Measurements from ENCODE around the gene ELANE. TPM values are rescaled to one million over a fixed set of nuclear protein-coding genes. Genes with fewer than 3 reads are reported as not detected.
"Not testable (repeated sequence)": the region's sequence is repeated elsewhere in the genome, so short reads cannot be mapped to it uniquely, and the experiment has no call there.

Gene ELANE
- total RNA-seq, 1 donor from 2014 or later, result not detected

DNA sequence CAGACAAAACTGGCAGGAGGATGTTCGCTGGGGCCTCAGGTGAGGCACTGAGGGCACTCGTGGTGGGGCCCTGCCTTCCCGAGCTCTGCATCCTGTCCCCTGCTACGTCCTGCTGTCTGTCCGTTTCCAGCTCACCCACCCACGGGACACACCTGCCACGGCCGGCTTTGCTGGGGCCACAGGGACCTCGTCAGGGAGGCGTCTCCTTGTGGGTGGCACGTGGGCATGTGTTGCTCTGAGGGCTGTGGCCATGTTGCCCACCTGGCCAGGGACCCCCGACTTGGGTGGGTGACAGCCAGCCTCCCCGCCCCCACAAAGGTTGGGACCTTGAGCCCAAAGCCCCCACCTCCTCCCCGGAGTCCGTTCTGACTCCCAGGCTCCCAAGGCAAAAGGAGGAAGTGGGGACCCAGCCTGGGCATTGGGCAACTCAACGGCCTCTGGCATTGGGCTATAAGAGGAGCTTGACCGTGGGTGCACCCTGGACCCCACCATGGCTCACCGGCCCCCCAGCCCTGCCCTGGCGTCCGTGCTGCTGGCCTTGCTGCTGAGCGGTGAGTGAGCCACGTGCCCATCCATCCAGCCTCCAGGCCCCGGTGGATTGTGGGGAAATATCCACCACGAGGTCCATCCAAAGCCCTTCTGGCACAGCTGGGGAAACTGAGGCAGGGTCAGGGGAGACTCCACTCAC, 11.4 kb upstream of the ELANE start, which contains the start of gene PRTN3:
Gene PRTN3, plus strand, starts transcription at position 481 of the 688 bp plus-strand sequence. Its CDS starts 10 bp downstream, at position 491.
- TF ChIP-seq, protein P1, sequence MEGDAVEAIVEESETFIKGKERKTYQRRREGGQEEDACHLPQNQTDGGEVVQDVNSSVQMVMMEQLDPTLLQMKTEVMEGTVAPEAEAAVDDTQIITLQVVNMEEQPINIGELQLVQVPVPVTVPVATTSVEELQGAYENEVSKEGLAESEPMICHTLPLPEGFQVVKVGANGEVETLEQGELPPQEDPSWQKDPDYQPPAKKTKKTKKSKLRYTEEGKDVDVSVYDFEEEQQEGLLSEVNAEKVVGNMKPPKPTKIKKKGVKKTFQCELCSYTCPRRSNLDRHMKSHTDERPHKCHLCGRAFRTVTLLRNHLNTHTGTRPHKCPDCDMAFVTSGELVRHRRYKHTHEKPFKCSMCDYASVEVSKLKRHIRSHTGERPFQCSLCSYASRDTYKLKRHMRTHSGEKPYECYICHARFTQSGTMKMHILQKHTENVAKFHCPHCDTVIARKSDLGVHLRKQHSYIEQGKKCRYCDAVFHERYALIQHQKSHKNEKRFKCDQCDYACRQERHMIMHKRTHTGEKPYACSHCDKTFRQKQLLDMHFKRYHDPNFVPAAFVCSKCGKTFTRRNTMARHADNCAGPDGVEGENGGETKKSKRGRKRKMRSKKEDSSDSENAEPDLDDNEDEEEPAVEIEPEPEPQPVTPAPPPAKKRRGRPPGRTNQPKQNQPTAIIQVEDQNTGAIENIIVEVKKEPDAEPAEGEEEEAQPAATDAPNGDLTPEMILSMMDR (IDR thresholded peaks at IDR 0.05; ENCODE audit: unreplicated experiment), result no peak
- Mint-ChIP-seq H3K27me3 (peaks cover 31% of the 10 kb centered on the region), H3K4me1 (ENCODE audit: low read depth) (no peaks in the 10 kb centered on the region), H3K4me3 (ENCODE audit: low read depth) (no peak within 1 kb of the TSS), H3K36me3 (ENCODE audit: insufficient read depth) (peaks cover 2% of the 10 kb centered on the region), H3K9me3 (ENCODE audit: low read depth) (no peaks in the 10 kb centered on the region), H3K27ac (peak within 1 kb of the TSS; percentile 34)
- DNase-seq (ENCODE audit: low spot score, unreplicated experiment), result no peak

DNA sequence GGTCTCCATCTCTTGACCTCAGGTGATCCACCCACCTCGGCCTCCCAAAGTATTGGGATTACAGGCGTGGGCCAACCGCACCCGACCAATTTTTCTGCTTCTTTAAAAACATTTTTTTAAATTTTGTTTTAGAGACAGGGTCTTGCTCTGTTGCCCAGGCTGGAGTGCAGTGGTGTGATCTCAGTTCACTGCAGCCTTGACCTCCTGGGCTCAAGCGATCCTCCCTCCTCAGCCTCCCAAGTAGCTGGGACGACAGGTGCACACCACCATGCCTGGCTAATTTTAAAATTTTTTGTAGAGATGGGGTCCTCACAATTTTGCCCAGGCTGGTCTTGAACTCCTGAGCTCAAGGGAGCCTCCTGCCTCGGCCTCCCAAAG, 9.3 kb upstream of the ELANE start:
- H3K4me3 Mint-ChIP-seq (ENCODE audit: low read depth); H3K27ac Mint-ChIP-seq; H3K9me3 Mint-ChIP-seq (ENCODE audit: low read depth); DNase-seq (ENCODE audit: low spot score, unreplicated experiment); H3K36me3 Mint-ChIP-seq (ENCODE audit: insufficient read depth); H3K4me1 Mint-ChIP-seq (ENCODE audit: low read depth): not testable (repeated sequence)
- H3K27me3 Mint-ChIP-seq, result peaks cover 40% of the 10 kb centered on the region

DNA sequence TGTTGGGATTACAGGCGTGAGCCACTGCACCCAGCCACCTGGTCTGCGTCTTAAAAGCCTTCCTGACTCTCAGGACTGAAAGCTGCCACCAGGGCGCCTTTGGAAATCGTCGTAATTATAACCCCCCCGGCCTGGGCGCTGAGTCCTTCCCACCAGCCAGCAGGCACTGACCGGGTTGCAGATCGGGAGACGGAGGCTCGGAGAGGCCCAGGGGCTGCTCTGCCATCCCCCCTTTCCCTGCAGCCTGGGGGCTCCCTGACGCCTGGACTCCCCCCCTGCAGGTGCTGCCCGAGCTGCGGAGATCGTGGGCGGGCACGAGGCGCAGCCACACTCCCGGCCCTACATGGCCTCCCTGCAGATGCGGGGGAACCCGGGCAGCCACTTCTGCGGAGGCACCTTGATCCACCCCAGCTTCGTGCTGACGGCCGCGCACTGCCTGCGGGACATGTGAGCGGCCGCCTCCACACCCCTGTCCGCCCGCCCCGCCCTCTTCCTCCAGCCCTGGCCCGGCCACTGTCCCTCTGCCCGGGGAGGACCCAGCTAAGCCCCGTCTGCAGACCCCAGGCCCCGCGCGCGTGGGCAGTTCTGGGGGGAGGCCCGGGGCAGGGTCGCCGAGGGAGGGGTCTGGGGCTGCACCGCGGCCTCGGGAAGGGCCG, 8.8 kb upstream of the ELANE start:
- no peak for DNase-seq (ENCODE audit: low spot score, unreplicated experiment)
- no peak overlapping the region for H3K4me3 Mint-ChIP-seq (ENCODE audit: low read depth)
- no peak overlapping the region for H3K27ac Mint-ChIP-seq
- TF ChIP-seq, protein P1 (IDR thresholded peaks at IDR 0.05; ENCODE audit: unreplicated experiment), result peak; percentile 28
- H3K36me3 Mint-ChIP-seq (ENCODE audit: insufficient read depth), result peaks cover 2% of the 10 kb centered on the region
- H3K9me3 Mint-ChIP-seq (ENCODE audit: low read depth), result no peaks in the 10 kb centered on the region
- no peaks in the 10 kb centered on the region for H3K4me1 Mint-ChIP-seq (ENCODE audit: low read depth)
- peaks cover 41% of the 10 kb centered on the region for H3K27me3 Mint-ChIP-seq

DNA sequence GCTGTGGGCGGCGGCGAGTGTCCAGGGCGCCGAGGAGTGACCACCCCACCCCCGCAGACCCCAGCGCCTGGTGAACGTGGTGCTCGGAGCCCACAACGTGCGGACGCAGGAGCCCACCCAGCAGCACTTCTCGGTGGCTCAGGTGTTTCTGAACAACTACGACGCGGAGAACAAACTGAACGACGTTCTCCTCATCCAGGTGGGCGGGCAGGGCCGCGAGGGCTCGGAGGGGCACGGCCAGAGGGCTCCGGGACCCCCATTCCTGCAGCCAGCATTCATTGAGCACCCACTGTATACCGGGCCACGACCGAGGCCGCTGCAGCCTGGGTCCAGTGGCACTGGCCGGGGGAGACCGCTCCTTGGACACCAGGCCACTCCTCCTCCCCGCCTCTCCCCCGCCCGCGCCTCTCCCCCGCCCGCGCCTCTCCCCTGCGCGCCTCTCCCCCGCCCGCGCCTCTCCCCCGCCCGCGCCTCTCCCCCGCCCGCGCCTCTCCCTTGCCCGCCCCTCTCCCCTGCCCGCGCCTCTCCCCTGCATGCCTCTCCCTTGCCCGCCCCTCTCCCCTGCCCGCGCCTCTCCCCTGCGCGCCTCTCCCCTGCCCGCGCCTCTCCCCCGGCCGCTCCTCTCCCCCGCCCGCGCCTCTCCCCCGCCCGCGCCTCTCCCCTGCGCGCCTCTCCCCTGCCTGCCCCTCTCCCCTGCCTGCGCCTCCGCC, 8.1 kb upstream of the ELANE start:
- no peaks in the 10 kb centered on the region for H3K9me3 Mint-ChIP-seq (ENCODE audit: low read depth)
- H3K4me3 Mint-ChIP-seq (ENCODE audit: low read depth), result no peak overlapping the region
- H3K4me1 Mint-ChIP-seq (ENCODE audit: low read depth), result no peaks in the 10 kb centered on the region
- H3K27me3 Mint-ChIP-seq, result peaks cover 41% of the 10 kb centered on the region
- no peak overlapping the region for H3K27ac Mint-ChIP-seq
- H3K36me3 Mint-ChIP-seq (ENCODE audit: insufficient read depth), result peaks cover 2% of the 10 kb centered on the region
- no peak for DNase-seq (ENCODE audit: low spot score, unreplicated experiment)
- TF ChIP-seq, protein P1 (IDR thresholded peaks at IDR 0.05; ENCODE audit: unreplicated experiment), result no peak

DNA sequence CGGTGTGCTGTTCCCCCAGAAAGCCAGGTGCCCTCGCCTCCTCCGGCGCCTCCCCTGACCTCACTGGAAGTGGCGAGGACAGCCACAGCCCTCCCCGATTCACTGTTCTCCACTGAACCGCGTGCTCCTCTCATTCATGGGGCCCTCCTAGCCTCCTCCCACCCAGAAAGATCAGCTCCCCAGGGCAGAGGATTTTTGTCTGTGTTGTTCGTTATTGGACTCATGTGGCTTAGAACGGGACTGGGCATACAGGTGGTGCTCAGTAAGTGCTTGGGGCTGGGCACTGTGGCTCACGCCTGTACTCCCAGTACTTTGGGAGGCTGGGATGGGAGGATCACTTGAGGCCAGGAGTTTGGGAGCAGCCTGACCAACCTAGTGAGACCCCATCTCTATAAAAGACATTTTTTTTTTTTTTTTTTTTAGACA, 7.5 kb upstream of the ELANE start:
- no peak for DNase-seq (ENCODE audit: low spot score, unreplicated experiment)
- peaks cover 2% of the 10 kb centered on the region for H3K36me3 Mint-ChIP-seq (ENCODE audit: insufficient read depth)
- no peak overlapping the region for H3K4me3 Mint-ChIP-seq (ENCODE audit: low read depth)
- no peak overlapping the region for H3K27ac Mint-ChIP-seq
- TF ChIP-seq, protein P1 (IDR thresholded peaks at IDR 0.05; ENCODE audit: unreplicated experiment), result no peak
- H3K27me3 Mint-ChIP-seq, result peaks cover 39% of the 10 kb centered on the region
- no peaks in the 10 kb centered on the region for H3K9me3 Mint-ChIP-seq (ENCODE audit: low read depth)
- no peaks in the 10 kb centered on the region for H3K4me1 Mint-ChIP-seq (ENCODE audit: low read depth)

Measured in progenitor cell of endocrine pancreas (in vitro differentiated cells).